ENCODE data around the gene COLEC11. TPM values are rescaled to one million over a fixed set of nuclear protein-coding genes. Genes with fewer than 3 reads are reported as not detected.
A peak's percentile ranks its signal among the peaks of the same experiment; 100 is the strongest.
"Not testable (repeated sequence)": the region's sequence is repeated elsewhere in the genome, so short reads cannot be mapped to it uniquely, and the experiment has no call there.

Gene COLEC11
- 0.20 and 0.51 TPM in 2 replicates for total RNA-seq (2014; rRNA removed; shearing (Covaris generic))

DNA sequence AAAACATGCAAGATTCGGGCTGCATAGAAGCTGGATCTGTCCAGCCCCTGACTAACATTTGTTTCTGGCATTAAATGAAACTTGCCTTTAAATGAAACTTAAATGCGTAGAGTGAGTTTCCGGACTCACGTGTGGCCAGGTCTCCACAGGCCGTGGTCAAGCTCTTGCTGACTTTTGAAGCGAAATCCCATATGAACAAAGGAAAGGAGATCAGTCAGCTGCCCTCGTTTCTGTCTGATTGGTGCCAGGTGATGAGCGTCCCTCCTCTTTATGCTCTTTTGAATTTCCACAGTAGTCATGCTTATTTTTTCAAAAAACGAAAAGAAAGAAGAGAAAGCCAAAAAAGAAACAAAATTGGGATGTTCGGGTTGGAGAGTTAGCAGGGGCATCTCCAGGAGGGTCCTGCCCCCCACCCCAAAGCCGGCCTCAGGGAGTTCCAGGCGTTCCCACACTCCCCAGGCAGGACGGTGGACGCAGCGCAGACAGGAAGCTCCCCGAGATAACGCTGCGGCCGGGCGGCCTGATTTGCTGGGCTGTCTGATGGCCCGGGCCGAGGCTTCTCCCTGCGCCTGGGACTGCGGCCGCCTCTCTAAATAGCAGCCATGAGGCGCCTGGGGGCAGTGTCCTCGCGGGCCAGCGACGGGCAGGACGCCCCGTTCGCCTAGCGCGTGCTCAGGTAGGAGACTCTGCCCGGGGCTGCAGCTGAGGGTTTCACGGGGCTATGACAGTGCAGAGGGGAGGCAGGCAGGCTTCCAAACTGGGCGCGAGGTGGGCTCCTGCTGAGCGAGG, at the start of gene COLEC11:
Gene COLEC11 (plus strand): TSS at position 620 of the 789 bp plus-strand sequence. CDS start 9,229 bp downstream, outside the sequence.
- Histone ChIP-seq H3K36me3 (no peaks in the 10 kb centered on the region), H3K27me3 (no peaks in the 10 kb centered on the region), H3K27ac (no peak within 1 kb of the TSS), H3K4me3 (no peak within 1 kb of the TSS), H3K9me3 (replicated peaks) (no peaks in the 10 kb centered on the region), H3K4me1 (no peaks in the 10 kb centered on the region)
- DNase-seq, result no peak

DNA sequence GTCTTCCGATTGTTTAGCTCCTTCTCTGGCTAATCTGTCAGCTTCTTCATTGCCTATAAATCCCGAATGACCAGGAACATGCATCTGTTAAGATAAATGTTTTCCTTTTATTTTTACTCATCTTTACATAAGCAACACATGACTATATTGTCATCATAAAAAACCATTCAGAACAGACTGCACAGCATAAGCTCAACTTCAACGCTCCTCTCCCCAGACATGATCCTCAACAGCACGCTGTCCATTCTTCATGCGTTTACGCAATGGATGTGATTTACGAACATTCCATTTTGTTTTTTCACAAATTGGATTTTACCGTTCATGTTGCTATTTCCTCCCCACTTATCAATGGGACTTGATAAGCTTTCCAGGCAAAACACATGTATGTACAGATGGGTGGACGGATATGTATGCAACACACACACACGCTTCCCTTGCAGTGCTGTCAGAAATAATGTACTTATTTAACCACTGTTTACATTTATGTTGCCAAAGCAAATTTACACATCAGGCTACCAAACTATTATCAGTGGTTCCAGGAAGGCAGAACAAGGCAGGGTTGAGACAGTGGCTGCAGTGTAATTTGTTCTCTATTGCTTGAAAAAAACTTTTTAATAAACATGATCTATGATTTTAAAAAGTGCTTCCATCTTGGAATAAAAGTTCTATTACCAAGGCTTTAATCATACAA, 49.0 kb upstream of the COLEC11 start:
- H3K4me3 ChIP-seq, result no peak overlapping the region
- no peaks in the 10 kb centered on the region for H3K27me3 ChIP-seq
- no peaks in the 10 kb centered on the region for H3K4me1 ChIP-seq
- DNase-seq, result no peak
- no peak overlapping the region for H3K27ac ChIP-seq
- H3K9me3 ChIP-seq (replicated peaks), result no peaks in the 10 kb centered on the region
- peaks cover 91% of the 10 kb centered on the region for H3K36me3 ChIP-seq

DNA sequence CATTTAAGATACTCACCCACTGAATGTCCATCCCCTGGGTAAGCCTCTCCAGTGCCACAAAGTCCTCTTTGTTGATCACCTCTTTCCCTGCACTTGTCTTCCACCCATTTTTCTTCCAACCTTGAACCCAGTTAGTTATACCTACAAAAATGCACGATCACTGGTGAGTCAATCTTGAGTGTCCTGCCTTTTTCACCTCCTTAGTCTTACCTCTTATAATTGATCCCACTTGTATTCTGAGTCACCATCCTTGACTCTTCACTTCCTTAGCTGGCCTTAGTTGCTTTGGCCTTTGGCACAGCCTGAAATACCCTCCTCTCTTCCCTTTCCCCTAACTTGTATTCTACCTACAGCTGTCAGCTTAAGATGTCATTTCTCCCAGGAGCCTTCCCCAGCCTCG, 47.0 kb upstream of the COLEC11 start:
- no peak for DNase-seq
- H3K36me3 ChIP-seq, result peaks cover 89% of the 10 kb centered on the region
- no peak overlapping the region for H3K27ac ChIP-seq
- no peaks in the 10 kb centered on the region for H3K9me3 ChIP-seq (replicated peaks)
- H3K27me3 ChIP-seq, result no peaks in the 10 kb centered on the region
- no peak overlapping the region for H3K4me3 ChIP-seq
- no peaks in the 10 kb centered on the region for H3K4me1 ChIP-seq

DNA sequence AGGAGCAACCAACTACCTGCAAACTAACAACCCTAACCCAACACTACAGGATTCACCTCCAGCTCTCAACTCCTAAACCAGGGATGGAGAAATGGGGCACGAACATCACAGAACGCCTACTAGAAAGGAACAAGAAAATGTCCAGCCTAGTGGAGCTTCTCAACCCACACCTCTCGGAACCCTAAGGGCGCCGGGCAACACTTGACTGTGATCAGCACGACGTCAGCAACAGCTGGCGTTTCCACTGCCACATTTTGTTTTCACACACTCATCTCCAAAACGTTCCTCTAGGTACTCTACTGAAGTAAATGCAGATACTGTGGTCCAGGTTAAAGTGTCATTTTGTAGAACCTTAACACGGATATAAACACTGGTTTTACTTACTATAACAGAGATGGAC, 41.0 kb upstream of the COLEC11 start:
- no peak for DNase-seq

DNA sequence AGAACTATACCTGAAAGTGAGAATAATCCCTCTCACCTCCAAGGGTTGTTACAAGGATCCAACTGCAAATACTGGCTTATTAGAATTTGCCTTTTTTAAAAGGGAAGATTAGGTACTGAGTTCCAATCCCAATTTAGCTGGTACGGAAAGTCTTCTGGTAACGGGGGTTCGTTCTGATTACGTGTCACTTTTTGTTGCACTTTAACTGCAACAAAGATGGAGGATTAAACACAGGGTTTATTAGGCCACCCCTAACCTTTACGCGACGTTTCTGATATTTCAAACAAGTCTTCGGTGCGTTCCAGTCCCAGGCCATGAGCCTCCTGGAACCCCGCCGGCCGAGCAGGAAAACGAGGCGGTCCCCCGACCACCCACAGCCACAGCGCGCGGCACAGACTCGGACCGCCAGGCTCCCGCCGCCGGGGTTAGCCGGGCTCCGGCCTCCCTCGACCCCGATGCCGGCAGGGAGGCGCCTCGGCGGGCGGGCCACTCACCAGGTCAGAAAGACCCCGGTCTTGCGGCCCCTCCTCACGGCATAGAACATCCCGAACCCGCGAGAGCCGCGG, 37.2 kb upstream of the COLEC11 start:
- DNase-seq, result no peak
- Histone ChIP-seq H3K36me3 (peaks cover 35% of the 10 kb centered on the region), H3K27me3 (no peaks in the 10 kb centered on the region), H3K27ac (peak overlapping the region; percentile 84), H3K4me1 (peaks cover 11% of the 10 kb centered on the region), H3K4me3 (peak overlapping the region; percentile 83), H3K9me3 (replicated peaks) (no peaks in the 10 kb centered on the region)

More for the DNA sequence above, 41.0 kb upstream of the COLEC11 start:
- H3K9me3 ChIP-seq (replicated peaks), result no peaks in the 10 kb centered on the region
- no peak overlapping the region for H3K4me3 ChIP-seq
- H3K27me3 ChIP-seq, result no peaks in the 10 kb centered on the region
- H3K27ac ChIP-seq, result no peak overlapping the region
- H3K36me3 ChIP-seq, result peaks cover 64% of the 10 kb centered on the region
- peaks cover 8% of the 10 kb centered on the region for H3K4me1 ChIP-seq

DNA sequence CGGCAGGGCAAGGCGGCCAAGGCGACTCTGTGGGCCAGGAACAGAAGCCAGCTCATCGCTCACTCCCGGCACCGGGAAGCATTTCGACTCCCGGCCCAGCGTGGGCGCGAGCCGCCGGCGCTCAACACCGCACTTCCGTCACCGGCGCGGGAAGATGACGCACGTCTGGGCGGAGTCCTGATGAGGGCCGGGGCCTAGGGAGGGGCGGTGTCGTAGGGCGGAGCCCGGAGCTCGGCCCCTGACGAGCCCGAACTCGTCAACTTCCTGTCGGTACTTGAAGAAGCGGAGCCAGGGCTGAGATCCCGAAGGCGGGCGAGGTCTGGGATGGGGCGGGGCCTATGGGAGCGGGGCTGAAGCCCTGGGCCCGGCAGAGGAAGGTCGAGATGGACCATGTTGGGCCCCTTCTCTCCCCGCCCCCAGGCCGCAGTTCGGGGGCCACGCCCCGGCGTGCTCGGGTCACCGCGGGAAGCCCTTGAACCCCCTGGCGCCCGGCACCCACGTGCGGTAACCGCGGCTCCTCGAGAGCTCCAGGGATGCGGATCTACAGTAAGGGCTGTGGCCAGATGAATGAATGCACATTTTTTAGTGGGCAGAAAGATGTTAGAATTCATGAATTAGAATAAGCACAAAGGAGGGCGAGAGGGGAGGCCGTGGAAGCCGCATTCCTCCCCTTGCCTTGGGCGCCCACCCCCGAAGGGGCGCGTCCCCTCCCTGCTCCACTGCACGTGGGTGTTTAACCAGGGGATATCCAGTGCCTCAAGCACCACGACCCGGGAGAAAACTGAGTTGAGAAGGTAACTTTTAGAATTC, 36.5 kb upstream of the COLEC11 start, which contains the start of gene RNASEH1:
Gene RNASEH1 (minus strand): TSS at position 129 of the 810 bp plus-strand sequence. CDS start 73 bp downstream, at position 56.
- Histone ChIP-seq H3K27me3 (no peaks in the 10 kb centered on the region), H3K36me3 (peaks cover 34% of the 10 kb centered on the region), H3K4me3 (peak within 1 kb of the TSS; percentile 83), H3K4me1 (peaks cover 11% of the 10 kb centered on the region), H3K9me3 (replicated peaks) (no peaks in the 10 kb centered on the region), H3K27ac (peak within 1 kb of the TSS; percentile 84)
- peak; percentile 99 for DNase-seq

DNA sequence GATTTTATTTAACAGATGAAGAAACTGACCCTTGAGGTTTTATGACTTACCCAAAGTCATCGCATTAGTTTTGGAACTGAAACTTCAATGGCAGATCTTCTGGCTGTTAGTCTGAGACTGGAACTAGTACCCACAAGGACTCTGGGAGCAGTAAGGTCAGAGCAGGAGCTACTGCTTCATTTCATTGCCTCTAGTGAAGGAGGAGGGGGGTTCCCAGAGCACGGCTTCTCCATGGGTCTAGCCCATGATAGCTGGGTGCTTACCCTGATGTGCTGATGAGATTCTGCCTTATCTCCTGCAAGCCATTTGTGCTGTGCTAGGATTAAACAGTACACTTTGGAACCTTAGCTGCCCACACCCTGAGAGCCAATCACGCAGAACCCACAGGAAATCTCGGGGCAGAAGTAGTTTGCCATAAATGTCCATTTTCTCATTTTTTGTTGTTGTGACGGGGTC, 31.4 kb upstream of the COLEC11 start:
- Histone ChIP-seq H3K4me3 (no peak overlapping the region), H3K27me3 (no peaks in the 10 kb centered on the region), H3K36me3 (no peaks in the 10 kb centered on the region), H3K27ac (no peak overlapping the region), H3K9me3 (replicated peaks) (no peaks in the 10 kb centered on the region; the same call in 1 of the 2 replicates), H3K4me1 (peaks cover 6% of the 10 kb centered on the region; the same call in 1 of the 2 replicates)
- DNase-seq, result no peak

DNA sequence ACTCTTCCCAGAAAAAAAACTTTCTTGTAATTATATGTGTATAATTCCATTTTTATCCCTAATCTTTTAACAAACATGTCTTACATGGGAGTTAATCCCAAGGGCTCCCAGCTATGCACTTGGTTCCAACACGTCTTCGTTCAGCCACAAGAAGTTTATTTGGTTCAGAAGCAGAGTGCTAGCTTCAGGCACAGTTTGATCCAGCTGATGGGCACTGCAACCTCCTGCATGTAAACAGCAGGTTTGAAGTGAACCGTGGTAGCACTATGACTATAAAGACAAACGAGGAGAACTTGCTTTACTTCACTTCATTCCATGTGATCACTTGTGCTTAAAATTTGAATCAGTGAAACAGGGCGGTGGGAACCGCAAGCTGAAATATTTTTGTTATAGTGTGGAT, 29.8 kb upstream of the COLEC11 start:
- H3K27me3 ChIP-seq, result no peaks in the 10 kb centered on the region
- DNase-seq, result no peak
- H3K4me1 ChIP-seq, result no peaks in the 10 kb centered on the region
- H3K4me3 ChIP-seq, result no peak overlapping the region
- H3K36me3 ChIP-seq, result no peaks in the 10 kb centered on the region
- H3K9me3 ChIP-seq (replicated peaks), result no peaks in the 10 kb centered on the region; the same call in 1 of the 2 replicates
- no peak overlapping the region for H3K27ac ChIP-seq

DNA sequence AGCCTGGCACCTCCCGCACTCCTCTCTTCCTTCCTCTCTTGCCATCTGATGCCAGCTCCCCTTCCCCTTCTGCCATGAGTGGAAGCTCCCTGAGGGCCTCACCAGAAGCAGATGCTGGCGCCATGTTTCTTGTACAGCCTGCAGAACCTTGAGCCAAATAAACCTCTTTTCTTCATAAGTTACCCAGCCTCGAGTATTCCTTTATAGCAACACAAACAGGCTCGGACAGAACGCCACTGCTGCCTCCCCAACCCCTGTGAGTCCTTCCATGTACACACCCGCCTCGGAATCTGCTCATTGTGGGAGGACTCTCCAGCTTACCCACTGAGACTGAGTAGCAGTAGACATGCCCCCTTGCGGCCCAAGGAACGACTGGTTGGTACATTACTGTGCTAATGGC, 28.1 kb upstream of the COLEC11 start:
- DNase-seq, result no peak
- no peaks in the 10 kb centered on the region for H3K4me1 ChIP-seq
- no peaks in the 10 kb centered on the region for H3K36me3 ChIP-seq
- H3K27ac ChIP-seq, result no peak overlapping the region
- no peaks in the 10 kb centered on the region for H3K27me3 ChIP-seq
- H3K9me3 ChIP-seq (replicated peaks), result no peaks in the 10 kb centered on the region; the same call in 1 of the 2 replicates
- no peak overlapping the region for H3K4me3 ChIP-seq

DNA sequence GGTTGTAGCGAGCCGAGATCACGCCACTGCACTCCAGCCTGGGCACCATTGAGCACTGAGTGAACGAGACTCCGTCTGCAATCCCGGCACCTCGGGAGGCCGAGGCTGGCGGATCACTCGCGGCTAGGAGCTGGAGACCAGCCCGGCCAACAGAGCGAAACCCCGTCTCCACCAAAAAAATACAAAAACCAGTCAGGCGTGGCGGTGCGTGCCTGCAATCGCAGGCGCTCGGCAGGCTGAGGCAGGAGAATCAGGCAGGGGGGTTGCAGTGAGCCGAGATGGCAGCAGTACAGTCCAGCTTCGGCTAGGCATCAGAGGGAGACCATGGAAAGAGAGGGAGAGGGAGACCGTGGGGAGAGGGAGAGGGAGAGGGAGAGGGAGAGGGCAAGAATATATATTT, 25.3 kb upstream of the COLEC11 start:
- not testable (repeated sequence) for H3K36me3 ChIP-seq; H3K4me3 ChIP-seq; H3K27ac ChIP-seq; DNase-seq; H3K27me3 ChIP-seq; H3K9me3 ChIP-seq (replicated peaks); H3K4me1 ChIP-seq

DNA sequence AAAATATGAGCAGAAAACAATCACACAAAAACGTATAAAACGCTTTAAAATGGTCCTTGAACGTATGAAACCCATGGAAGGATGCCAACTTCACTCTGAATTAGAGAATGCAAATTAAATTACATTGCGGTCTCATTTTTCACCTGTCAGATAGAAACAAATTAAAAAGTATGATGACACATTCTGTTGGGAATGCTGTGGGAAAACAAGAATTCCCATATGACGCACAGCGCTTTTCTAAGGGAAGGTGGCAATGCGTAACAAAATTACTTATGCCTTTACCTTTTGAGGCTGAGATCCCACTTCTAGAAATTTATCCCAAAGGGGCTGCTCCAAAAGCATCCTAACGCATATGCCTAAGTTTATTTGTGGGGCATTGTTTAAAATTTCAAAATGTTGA, 23.6 kb upstream of the COLEC11 start:
- H3K27me3 ChIP-seq, result no peaks in the 10 kb centered on the region
- peaks cover 9% of the 10 kb centered on the region for H3K36me3 ChIP-seq
- H3K4me1 ChIP-seq, result peaks cover under 1% of the 10 kb centered on the region; the same call in 1 of the 2 replicates
- no peak overlapping the region for H3K4me3 ChIP-seq
- no peaks in the 10 kb centered on the region for H3K9me3 ChIP-seq (replicated peaks)
- DNase-seq, result no peak
- H3K27ac ChIP-seq, result no peak overlapping the region

DNA sequence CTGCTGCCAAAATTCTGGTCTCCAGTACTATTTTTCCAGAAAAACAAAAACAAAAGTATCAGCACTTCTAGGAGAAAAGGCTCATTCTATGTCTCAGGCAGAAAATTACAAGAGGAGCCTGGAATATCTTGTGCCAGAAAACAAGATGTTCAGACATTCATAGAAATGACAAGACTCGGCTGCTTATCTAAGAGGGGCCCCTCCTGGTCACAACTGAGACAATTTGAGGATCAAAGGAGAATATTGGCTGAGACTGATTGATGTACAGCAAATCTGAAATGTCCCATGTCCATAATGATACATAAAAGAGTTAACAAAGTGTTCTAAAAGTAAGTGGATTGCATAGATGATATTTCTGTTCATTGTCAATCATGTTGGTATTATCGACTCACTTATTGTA, 22.3 kb upstream of the COLEC11 start:
- H3K27ac ChIP-seq, result no peak overlapping the region
- no peaks in the 10 kb centered on the region for H3K27me3 ChIP-seq
- no peaks in the 10 kb centered on the region for H3K9me3 ChIP-seq (replicated peaks)
- no peak for DNase-seq
- H3K4me1 ChIP-seq, result peaks cover 7% of the 10 kb centered on the region
- peaks cover 22% of the 10 kb centered on the region for H3K36me3 ChIP-seq
- H3K4me3 ChIP-seq, result no peak overlapping the region

DNA sequence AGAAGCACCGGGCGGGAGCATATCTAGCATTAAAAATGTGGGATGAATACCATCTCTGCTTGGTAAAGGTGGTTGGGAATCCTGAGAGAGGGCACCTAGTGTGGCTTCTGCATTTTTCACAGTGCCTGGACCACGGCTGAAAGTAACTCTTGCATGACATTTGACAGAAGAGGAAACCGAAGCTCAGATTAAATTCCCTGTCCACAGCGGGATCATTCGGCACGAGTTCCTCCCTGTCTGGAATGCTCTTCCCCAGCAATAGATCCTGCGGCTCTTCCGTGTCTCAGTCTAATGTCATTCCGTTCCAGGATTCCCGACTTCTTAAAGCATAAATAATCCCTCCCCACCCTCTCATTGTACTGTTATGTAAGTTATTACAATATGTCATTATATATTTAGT, 20.8 kb upstream of the COLEC11 start:
- H3K9me3 ChIP-seq (replicated peaks), result no peaks in the 10 kb centered on the region
- no peak for DNase-seq
- peaks cover 7% of the 10 kb centered on the region for H3K4me1 ChIP-seq
- no peak overlapping the region for H3K4me3 ChIP-seq
- H3K27me3 ChIP-seq, result no peaks in the 10 kb centered on the region
- H3K36me3 ChIP-seq, result peaks cover 38% of the 10 kb centered on the region
- H3K27ac ChIP-seq, result no peak overlapping the region

DNA sequence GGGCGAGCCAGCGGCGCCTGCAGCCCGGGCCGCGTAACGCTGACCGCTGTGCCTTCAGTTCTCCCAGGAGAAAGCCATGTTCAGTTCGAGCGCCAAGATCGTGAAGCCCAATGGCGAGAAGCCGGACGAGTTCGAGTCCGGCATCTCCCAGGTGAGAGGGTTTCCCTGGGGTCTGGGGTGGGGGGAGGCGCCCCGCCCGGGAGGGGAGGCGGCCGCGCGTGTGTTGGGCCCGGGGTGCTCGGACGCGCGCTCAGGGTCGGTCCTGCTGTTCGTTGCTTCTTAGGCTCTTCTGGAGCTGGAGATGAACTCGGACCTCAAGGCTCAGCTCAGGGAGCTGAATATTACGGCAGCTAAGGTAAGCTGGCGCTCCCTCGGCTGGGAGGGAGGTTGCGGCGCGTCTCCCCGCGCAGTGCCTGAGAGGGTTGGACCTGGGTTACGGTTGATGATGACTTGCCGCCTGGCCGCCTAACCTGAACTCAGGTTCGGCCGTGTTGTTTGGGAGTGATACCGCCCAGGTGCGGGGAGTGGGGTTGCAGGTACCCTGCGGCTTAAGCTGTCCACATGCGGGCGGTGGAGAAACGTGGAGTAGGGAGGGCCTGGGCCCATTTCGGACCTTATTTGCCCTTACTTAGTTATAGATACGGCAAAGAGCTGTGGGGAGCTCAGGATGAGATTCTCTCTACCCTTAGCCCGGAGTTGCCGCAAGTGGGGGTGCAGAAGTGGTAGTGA, 19.2 kb upstream of the COLEC11 start:
- H3K27me3 ChIP-seq, result no peaks in the 10 kb centered on the region
- peak overlapping the region; percentile 88 for H3K27ac ChIP-seq
- peak overlapping the region; percentile 82 for H3K4me3 ChIP-seq
- H3K9me3 ChIP-seq (replicated peaks), result no peaks in the 10 kb centered on the region
- DNase-seq, result peak in 1 of 2 experiments; percentile 28
- peaks cover 53% of the 10 kb centered on the region for H3K36me3 ChIP-seq
- H3K4me1 ChIP-seq, result peaks cover 7% of the 10 kb centered on the region

All from SJCRH30 (cell line).